HCT116 (cell line): ENCODE results near the gene ZNF18. TPM values are rescaled to one million over a fixed set of nuclear protein-coding genes. Genes with fewer than 3 reads are reported as not detected.

ENCODE experiments used
- ATAC-seq: fragments of 200-7000 bp; cut with Tn5 transposase; 2 replicates; pipeline ENCODE4 v1.9.1; 2020; ENCODE audit warnings: mild to moderate bottlenecking, moderate library complexity
- BruUV-seq: library from RNA; stranded (reverse); fragments of 400-500 nt; replicated peaks from 2 replicates; lab custom pipeline; 2021; lab: Mats Ljungman, UMichigan
- CTCF ChIA-PET: fragments of 300-600 bp; sonication (Branson Sonifier 250); formaldehyde crosslinking; loops from one replicate; lab custom pipeline; 2021; ENCODE audit warnings: antibody characterized with exemption; lab: Charles Lee
- POLR2A ChIA-PET: fragments of 300-600, 350-600 bp; sonication (Branson Sonifier 250); formaldehyde crosslinking; loops from one replicate; lab custom pipeline; 2021; ENCODE audit warnings: antibody characterized with exemption; lab: Charles Lee
- RAD21 ChIA-PET, 2 experiments: fragments of 300-600 bp; sonication (Branson Sonifier 250); formaldehyde crosslinking; loops; one replicate each; lab custom pipeline; 2023; ENCODE audit warnings: low total read pairs in 2 of 2; ENCODE audit not compliant: uncharacterized antibody in 2 of 2, unreplicated experiment in 2 of 2, low non-redundant PET in 1 of 2; lab: Charles Lee
- DNase-seq: peaks from one replicate; pipeline ENCODE4 v3.0.0-alpha.2; 2010; ENCODE audit warnings: low read depth, low spot score
- H2AFZ ChIP-seq: fragments of 200-600 bp; shearing (Covaris generic), sonication (generic); 2 replicates; pipeline ENCODE4 v1.6.1; 2017; ENCODE audit warnings: low read depth, mixed run types, mixed read lengths, antibody characterized with exemption, low read length; ENCODE audit not compliant: poor library complexity, severe bottlenecking
- H3K27ac ChIP-seq: 2 replicates; pipeline ENCODE4 v1.5.1; 2012; ENCODE audit warnings: low read depth, low read length
- H3K27me3 ChIP-seq: fragments of 200-600 bp; sonication (generic); 2 replicates; pipeline ENCODE4 v1.6.1; 2016; ENCODE audit warnings: mixed run types, low read length, mixed read lengths; ENCODE audit not compliant: insufficient read depth
- H3K36me3 ChIP-seq, 2 experiments: fragments of 200-500 bp in 1 of 2; fragments of 200-600 bp in 1 of 2; sonication (Bioruptor generic) in 1 of 2; sonication (generic) in 1 of 2; 2 replicates each; pipeline versions ENCODE4 v1.5.1 to v1.6.1; 2014 to 2016; ENCODE audit warnings: low read length in 2 of 2, inconsistent platforms in 1 of 2, mixed read lengths in 1 of 2, mixed run types in 1 of 2; ENCODE audit not compliant: insufficient read depth in 2 of 2, control insufficient read depth in 1 of 2
- H3K4me1 ChIP-seq, 2 experiments: fragments of 200-600 bp in 1 of 2; sonication (generic) in 1 of 2; 2 replicates each; pipeline versions ENCODE4 v1.5.1 to v1.6.1; 2012 to 2017; ENCODE audit warnings: low read length in 2 of 2, inconsistent platforms in 1 of 2, mild to moderate bottlenecking in 1 of 2, mixed read lengths in 1 of 2, mixed run types in 1 of 2, moderate library complexity in 1 of 2; ENCODE audit not compliant: insufficient read depth in 2 of 2, control insufficient read depth in 1 of 2
- H3K4me2 ChIP-seq: fragments of 200-600 bp; sonication (generic); 2 replicates; pipeline ENCODE4 v1.6.1; 2017; ENCODE audit warnings: mixed run types, low read length, mixed read lengths
- H3K4me3 ChIP-seq, 2 experiments: fragments of 200-600 bp in 1 of 2; sonication (generic) in 1 of 2; replicated peaks in 1 of 2; 2 replicates each; pipeline ENCODE4 v1.5.1; 2011 to 2016; ENCODE audit warnings: low read length in 2 of 2, control low read depth in 1 of 2, low read depth in 1 of 2, mild to moderate bottlenecking in 1 of 2, mixed read lengths in 1 of 2, mixed run types in 1 of 2
- H3K79me2 ChIP-seq: fragments of 200-600 bp; sonication (generic); 2 replicates; pipeline ENCODE4 v1.6.1; 2017; ENCODE audit warnings: mild to moderate bottlenecking, mixed run types, low read length, moderate library complexity, mixed read lengths; ENCODE audit not compliant: insufficient read depth
- H3K9ac ChIP-seq: fragments of 200-600 bp; sonication (generic); 2 replicates; pipeline ENCODE4 v1.6.1; 2016; ENCODE audit warnings: low read length, mixed read lengths
- H3K9me2 ChIP-seq: fragments of 200-600 bp; sonication (generic), shearing (Covaris generic); 2 replicates; pipeline ENCODE4 v1.6.1; 2017; ENCODE audit warnings: mixed run types, mild to moderate bottlenecking, moderate library complexity; ENCODE audit not compliant: insufficient read depth
- H3K9me3 ChIP-seq, 2 experiments: fragments of 200-500 bp in 1 of 2; fragments of 200-600 bp in 1 of 2; sonication (Bioruptor generic) in 1 of 2; sonication (generic) in 1 of 2; 2 replicates each; pipeline ENCODE4 v1.6.1; 2014 to 2017; ENCODE audit warnings: low read length in 2 of 2, mixed read lengths in 2 of 2, inconsistent platforms in 1 of 2, low read depth in 1 of 2, mild to moderate bottlenecking in 1 of 2, mixed run types in 1 of 2, moderate library complexity in 1 of 2; ENCODE audit not compliant: control insufficient read depth in 1 of 2, insufficient read depth in 1 of 2
- H4K20me1 ChIP-seq: fragments of 200-600 bp; sonication (generic), shearing (Covaris generic); 2 replicates; pipeline ENCODE4 v1.6.1; 2017; ENCODE audit warnings: mixed run types, mild to moderate bottlenecking, moderate library complexity; ENCODE audit not compliant: insufficient read depth
- ELF1 ChIP-seq: IDR thresholded peaks from 2 replicates; pipeline ENCODE4 v1.6.1; 2012; ENCODE audit warnings: low read depth, borderline replicate concordance
- EZH2phosphoT487 ChIP-seq: fragments of 200-600 bp; IDR thresholded peaks from 2 replicates; pipeline ENCODE4 v1.6.1; 2018; ENCODE audit warnings: antibody characterized with exemption, borderline replicate concordance
- FOSL1 ChIP-seq: IDR thresholded peaks from 2 replicates; pipeline ENCODE4 v1.6.1; 2012; ENCODE audit warnings: low read depth
- POLR2A ChIP-seq: IDR thresholded peaks from 2 replicates; pipeline ENCODE4 v1.7.0; 2011; ENCODE audit warnings: borderline replicate concordance; ENCODE audit not compliant: insufficient read depth, insufficient read length; ENCODE audit errors: extremely low read depth
- POLR2AphosphoS5 ChIP-seq: IDR thresholded peaks from 2 replicates; pipeline ENCODE4 v1.6.1; 2011; ENCODE audit warnings: mild to moderate bottlenecking, low read depth, low read length, moderate library complexity
- RAD21 ChIP-seq: IDR thresholded peaks from 2 replicates; pipeline ENCODE4 v1.6.1; 2012; ENCODE audit warnings: low read depth, mild to moderate bottlenecking
- SIN3A ChIP-seq: IDR thresholded peaks from 2 replicates; pipeline ENCODE4 v1.6.1; 2012; ENCODE audit warnings: low read depth
- YY1 ChIP-seq: IDR thresholded peaks from 2 replicates; pipeline ENCODE4 v1.6.1; 2011; ENCODE audit warnings: low read length, low read depth, moderate library complexity, mild to moderate bottlenecking; ENCODE audit not compliant: insufficient replicate concordance; ENCODE audit errors: extremely low read depth
- ZFX ChIP-seq: fragments of 450-650 bp; IDR thresholded peaks from 2 replicates; pipeline ENCODE4 v1.6.1; 2017
- ZNF274 ChIP-seq: fragments of 200-500 bp; sonication (Bioruptor generic); IDR thresholded peaks from 2 replicates; pipeline ENCODE4 v1.6.1; 2014; ENCODE audit warnings: mild to moderate bottlenecking, low read depth, low read length, inconsistent platforms
- intact Hi-C: fragments of 100-400 bp; cut with micrococcal nuclease; formaldehyde crosslinking; loops from 2 replicates; pipeline ENCODE4 v1.10.0; 2022
- total RNA-seq: library from RNA; stranded (reverse); gene quantifications from one replicate; pipeline ENCODE4 v1.2.1, GENCODE V29; 2021; ENCODE audit not compliant: unreplicated experiment
- TF ChIP-seq, protein P1 (sequence below), 3 experiments: fragments of 200-600 bp in 1 of 3; sonication (generic) in 1 of 3; IDR thresholded peaks in 2 of 3; conservative IDR thresholded peaks in 1 of 3; 2 replicates each; pipeline ENCODE4 v1.5.1; 2012 to 2017; ENCODE audit warnings: low read depth in 2 of 3, low read length in 2 of 3, antibody characterized with exemption in 1 of 3, borderline replicate concordance in 1 of 3, control low read depth in 1 of 3, mild to moderate bottlenecking in 1 of 3, mixed read lengths in 1 of 3, mixed run types in 1 of 3, moderate library complexity in 1 of 3; ENCODE audit not compliant: insufficient read depth in 1 of 3
- TF ChIP-seq, protein P2 (sequence below): IDR thresholded peaks from 2 replicates; pipeline ENCODE4 v1.6.1; 2011; ENCODE audit warnings: mild to moderate bottlenecking, low read length, moderate library complexity; ENCODE audit not compliant: insufficient replicate concordance; ENCODE audit errors: extremely low read depth
- TF ChIP-seq, protein P3 (sequence below): IDR thresholded peaks from 2 replicates; pipeline ENCODE4 v1.6.1; 2012

ZNF18 gene
- total RNA-seq, 1 experiment from 2014 or later = 6.2 TPM

DNA sequence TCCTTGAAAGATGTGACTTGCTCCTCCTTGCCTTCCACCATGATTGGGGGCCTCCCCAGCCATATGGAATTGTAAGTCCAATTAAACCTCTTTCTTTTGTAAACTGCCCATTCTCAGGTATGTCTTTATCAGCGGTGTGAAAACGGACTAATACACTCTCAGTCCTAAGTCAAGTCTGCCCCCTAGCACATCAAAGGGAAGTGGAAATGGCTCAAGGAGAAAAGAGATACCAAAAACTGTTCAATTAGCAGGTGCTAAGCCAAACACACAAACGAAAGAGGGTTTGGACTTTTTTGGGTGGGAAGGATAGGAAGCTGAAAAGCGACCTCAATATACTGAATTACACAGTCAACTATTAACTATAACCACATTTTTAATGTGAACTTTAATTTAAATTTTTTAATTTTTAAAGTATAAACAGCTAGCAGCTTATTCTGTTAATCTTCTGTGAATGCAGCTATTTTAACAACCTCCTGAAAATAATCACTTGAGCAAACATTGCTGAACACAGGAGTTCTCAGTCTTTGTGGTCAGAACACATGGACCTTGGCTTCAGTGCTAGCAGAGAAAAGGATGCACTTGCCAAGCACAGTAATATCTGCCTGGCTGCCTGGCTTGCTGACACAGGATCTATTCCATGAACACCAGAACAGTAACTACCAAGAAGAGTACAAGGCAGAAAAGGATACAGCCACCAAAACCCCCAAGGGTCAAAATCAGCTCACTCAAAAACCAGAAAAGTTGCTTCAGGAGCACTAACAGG is 10.9 kb downstream of the ZNF18 start:
- ATAC-seq = no peak
- Histone ChIP-seq H3K36me3 (peaks cover 0 to 7% of the 10 kb centered on the region in 2 experiments; a peak in 1 of 4 replicates), H3K9me2 (no peaks in the 10 kb centered on the region), H3K4me1 (no peaks in the 10 kb centered on the region), H3K27me3 (no peaks in the 10 kb centered on the region), H3K4me2 (no peak overlapping the region), H4K20me1 (no peaks in the 10 kb centered on the region; the same call in 1 of the 2 replicates), H3K9me3 (no peaks in the 10 kb centered on the region), H3K27ac (no peak overlapping the region), H3K79me2 (no peaks in the 10 kb centered on the region), H3K9ac (no peak overlapping the region), H2AFZ (no peak overlapping the region), H3K4me3 (no peak overlapping the region)
- CTCF ChIA-PET = interaction anchor here (1.1 to 1.5 kb wide), 5 partner anchors 11 to 342 kb away, joined by 4 to 5 read pairs (median 4); partner anchors contain the start of gene ZNF18
- RAD21 ChIA-PET = interaction anchor here in 1 of 2 experiments (0.9 kb wide), 1 partner anchor 1111 kb away, joined by 3 read pairs; no protein-coding TSS in a partner anchor
- no peak for TF ChIP-seq ZNF274
- no peak for TF ChIP-seq SIN3A
- no peak for TF ChIP-seq FOSL1
- no peak for TF ChIP-seq RAD21
- no peak for TF ChIP-seq ELF1
- no peak for TF ChIP-seq ZFX
- DNase-seq = no peak
- no TSS peak for BruUV-seq
- intact Hi-C loops = loop anchor here (5.0 to 10.0 kb wide), 2 partner anchors 342 to 1249 kb away; no protein-coding TSS in a partner anchor
- POLR2A ChIA-PET = interaction anchor here (1.9 kb wide), 1 partner anchor 11 kb away, joined by 4 read pairs; the partner anchor contains the start of gene ZNF18

DNA sequence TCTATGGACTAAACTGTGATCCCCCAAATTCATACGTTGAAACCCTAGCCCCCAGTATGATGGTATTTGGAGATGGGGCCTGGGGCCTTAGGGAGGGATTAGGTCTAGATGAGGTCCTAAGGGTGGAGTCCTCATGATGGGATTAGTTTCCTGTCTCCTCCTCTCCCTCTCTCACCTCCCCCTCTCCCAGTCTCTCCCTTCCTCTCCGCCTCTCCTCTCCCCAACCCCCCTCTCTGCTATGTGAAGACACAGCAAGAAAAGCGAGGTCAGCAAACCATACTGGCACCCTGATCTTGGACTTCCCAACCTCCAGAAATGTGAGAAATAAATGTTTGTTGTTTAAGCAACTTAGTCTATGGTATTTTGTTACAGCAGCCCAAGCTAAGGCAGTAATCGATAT is 15.4 kb downstream of the ZNF18 start:
- ATAC-seq = no peak
- intact Hi-C loops = loop anchor here (10.0 kb wide), 1 partner anchor 337 kb away; no protein-coding TSS in a partner anchor
- peaks cover 0 to 8% of the 10 kb centered on the region in 2 experiments; a peak in 2 of 4 replicates for H3K36me3 ChIP-seq
- TF ChIP-seq, protein P1, sequence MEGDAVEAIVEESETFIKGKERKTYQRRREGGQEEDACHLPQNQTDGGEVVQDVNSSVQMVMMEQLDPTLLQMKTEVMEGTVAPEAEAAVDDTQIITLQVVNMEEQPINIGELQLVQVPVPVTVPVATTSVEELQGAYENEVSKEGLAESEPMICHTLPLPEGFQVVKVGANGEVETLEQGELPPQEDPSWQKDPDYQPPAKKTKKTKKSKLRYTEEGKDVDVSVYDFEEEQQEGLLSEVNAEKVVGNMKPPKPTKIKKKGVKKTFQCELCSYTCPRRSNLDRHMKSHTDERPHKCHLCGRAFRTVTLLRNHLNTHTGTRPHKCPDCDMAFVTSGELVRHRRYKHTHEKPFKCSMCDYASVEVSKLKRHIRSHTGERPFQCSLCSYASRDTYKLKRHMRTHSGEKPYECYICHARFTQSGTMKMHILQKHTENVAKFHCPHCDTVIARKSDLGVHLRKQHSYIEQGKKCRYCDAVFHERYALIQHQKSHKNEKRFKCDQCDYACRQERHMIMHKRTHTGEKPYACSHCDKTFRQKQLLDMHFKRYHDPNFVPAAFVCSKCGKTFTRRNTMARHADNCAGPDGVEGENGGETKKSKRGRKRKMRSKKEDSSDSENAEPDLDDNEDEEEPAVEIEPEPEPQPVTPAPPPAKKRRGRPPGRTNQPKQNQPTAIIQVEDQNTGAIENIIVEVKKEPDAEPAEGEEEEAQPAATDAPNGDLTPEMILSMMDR (IDR thresholded peaks at IDR 0.05 in 2 of 3, conservative IDR thresholded peaks at IDR 0.05 in 1 of 3; ENCODE audit: borderline replicate concordance in 1 of 3, insufficient read depth in 1 of 3, low read depth in 2 of 3, low read length in 2 of 3) = no peak
- TF ChIP-seq, protein P2, sequence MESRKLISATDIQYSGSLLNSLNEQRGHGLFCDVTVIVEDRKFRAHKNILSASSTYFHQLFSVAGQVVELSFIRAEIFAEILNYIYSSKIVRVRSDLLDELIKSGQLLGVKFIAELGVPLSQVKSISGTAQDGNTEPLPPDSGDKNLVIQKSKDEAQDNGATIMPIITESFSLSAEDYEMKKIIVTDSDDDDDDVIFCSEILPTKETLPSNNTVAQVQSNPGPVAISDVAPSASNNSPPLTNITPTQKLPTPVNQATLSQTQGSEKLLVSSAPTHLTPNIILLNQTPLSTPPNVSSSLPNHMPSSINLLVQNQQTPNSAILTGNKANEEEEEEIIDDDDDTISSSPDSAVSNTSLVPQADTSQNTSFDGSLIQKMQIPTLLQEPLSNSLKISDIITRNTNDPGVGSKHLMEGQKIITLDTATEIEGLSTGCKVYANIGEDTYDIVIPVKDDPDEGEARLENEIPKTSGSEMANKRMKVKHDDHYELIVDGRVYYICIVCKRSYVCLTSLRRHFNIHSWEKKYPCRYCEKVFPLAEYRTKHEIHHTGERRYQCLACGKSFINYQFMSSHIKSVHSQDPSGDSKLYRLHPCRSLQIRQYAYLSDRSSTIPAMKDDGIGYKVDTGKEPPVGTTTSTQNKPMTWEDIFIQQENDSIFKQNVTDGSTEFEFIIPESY = no peak
- TF ChIP-seq EZH2phosphoT487 = no peak
- TF ChIP-seq POLR2A = no peak
- TF ChIP-seq ZNF274 = no peak
- TF ChIP-seq POLR2AphosphoS5 = no peak
- no peak for TF ChIP-seq ELF1
- TF ChIP-seq, protein P3, sequence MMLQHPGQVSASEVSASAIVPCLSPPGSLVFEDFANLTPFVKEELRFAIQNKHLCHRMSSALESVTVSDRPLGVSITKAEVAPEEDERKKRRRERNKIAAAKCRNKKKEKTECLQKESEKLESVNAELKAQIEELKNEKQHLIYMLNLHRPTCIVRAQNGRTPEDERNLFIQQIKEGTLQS = no peak
- TF ChIP-seq YY1 = no peak
- TF ChIP-seq ZFX = no peak

More for the DNA sequence above, 15.4 kb downstream of the ZNF18 start:
- Histone ChIP-seq H3K27ac (no peak overlapping the region), H3K79me2 (no peaks in the 10 kb centered on the region), H2AFZ (no peak overlapping the region), H3K9me2 (no peaks in the 10 kb centered on the region), H3K27me3 (no peaks in the 10 kb centered on the region), H3K4me1 (no peaks in the 10 kb centered on the region), H3K4me2 (no peak overlapping the region), H3K4me3 (no peak overlapping the region), H3K9me3 (no peaks in the 10 kb centered on the region), H4K20me1 (no peaks in the 10 kb centered on the region; the same call in 1 of the 2 replicates), H3K9ac (no peak overlapping the region)
- BruUV-seq = no TSS peak
- no peak for DNase-seq
- ChIA-PET POLR2A (interaction anchor here (0.7 kb wide), 1 partner anchor 38 kb away, joined by 4 read pairs; no protein-coding TSS in a partner anchor), CTCF (no interaction called here), RAD21 (no interaction called here)
